ENCODE results near the gene CDH13. TPM values are rescaled to one million over a fixed set of nuclear protein-coding genes. Genes with fewer than 3 reads are reported as not detected.

CDH13 gene
- total and polyA plus RNA-seq, 2 of the 8 experiments (the other 6 are each of a cell fraction or from before 2014, with no cell fraction given): 2.3 to 2.4 TPM

GRCh38 chr16:83660282-83660681, 1033.5 kb downstream of the CDH13 start (continued):
- TF ChIP-seq TBP (IDR thresholded peaks at IDR 0.05; ENCODE audit: low read depth, low read length) (no peak), KDM1A (IDR thresholded peaks at IDR 0.05; ENCODE audit: borderline replicate concordance, low read length) (no peak), POLR2AphosphoS5 (IDR thresholded peaks at IDR 0.05; ENCODE audit: low read depth, low read length) (no peak)
